ENCODE data around the gene OSBPL3.
"Not testable (repeated sequence)": the region's sequence is repeated elsewhere in the genome, so short reads cannot be mapped to it uniquely, and the experiment has no call there.

OSBPL3 gene

DNA sequence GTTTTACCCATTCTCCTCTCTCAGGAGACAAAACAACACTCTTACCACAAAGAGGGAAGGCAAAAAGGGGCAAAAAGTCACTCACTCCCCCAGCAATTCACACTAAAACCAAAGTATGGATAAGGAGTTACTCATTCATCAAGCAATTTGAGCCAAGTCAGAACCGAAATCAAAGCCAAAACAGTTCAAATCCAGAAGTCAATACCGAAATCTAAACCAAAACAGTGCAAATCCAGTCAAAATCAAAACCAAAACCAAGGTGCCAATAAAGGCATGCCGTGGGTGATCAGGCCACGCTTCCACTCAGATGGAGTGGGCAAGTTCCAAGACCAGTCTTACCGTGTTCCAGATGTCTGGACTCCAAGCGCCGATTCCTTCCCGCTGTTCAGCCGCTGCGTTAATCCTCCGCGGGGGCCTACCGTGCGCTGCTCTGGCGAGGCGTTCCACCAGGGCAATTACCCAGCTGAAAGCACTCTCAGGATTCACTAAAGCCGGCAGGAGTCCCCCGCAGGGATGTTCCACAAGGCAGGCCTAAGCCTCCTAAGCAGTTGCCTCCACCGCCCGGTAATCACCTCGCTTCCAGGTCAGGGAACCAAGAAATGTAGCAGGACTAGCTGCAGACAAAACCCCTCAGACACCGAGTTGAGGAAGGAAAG, 185.1 kb downstream of the OSBPL3 start:
- not testable (repeated sequence) for DNase-seq (ENCODE audit: low read depth)

GRCh38 chr7:24793982-24794648, 185.9 kb downstream of the OSBPL3 start:
- no peak for DNase-seq (ENCODE audit: low read depth)

GRCh38 chr7:24788961-24789576, 190.9 kb downstream of the OSBPL3 start:
- no peak for DNase-seq (ENCODE audit: low read depth)

DNA sequence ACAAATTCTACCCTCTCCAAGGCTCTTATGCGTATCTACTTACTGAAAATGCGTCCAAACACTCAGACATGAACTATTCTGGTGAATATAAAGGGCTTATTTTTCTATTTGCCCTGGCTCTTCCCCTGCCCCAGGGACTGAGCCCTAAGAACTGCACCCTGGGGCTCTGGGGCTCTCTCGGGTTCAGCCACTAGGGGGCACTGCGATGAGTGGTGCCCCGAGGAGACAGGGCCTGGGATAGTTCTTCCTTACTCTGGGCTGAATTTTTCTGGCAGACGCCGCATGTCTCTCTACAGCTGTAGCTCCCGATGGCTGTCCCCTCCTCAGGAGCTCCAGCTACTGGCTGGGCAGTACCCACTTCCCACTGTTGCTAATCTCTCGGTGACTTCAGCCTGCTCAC, 191.9 kb downstream of the OSBPL3 start:
- no peak for DNase-seq (ENCODE audit: low read depth)

DNA sequence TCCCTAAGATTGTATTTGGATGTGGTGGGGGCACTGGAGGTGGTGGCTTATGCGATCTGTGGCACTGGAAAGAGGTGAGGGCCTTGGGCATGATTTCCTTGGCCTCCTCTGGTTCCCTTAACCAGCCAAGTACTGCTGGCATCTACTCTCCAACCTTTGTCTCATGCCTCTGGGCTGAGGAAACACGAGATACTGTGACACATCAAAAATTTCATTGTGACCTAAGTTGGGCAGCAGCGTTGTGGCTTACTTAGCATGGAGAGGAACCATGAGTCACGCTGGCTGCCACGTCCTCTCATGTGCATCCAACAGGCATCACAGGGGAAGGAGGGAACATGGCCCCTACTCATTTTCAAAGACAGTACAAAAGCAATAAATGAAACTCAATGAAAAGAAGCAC, 193.0 kb downstream of the OSBPL3 start:
- no peak for DNase-seq (ENCODE audit: low read depth)

- no peak for DNase-seq (ENCODE audit: low read depth)
Observed at GRCh38 chr7:24786306-24786705, 193.7 kb downstream of the OSBPL3 start.

- DNase-seq (ENCODE audit: low read depth): no peak
Observed at GRCh38 chr7:24784277-24784676, 195.7 kb downstream of the OSBPL3 start.

- no peak for DNase-seq (ENCODE audit: low read depth)
Observed at GRCh38 chr7:24783698-24784097, 196.3 kb downstream of the OSBPL3 start.

GRCh38 chr7:24781106-24781505, 198.9 kb downstream of the OSBPL3 start:
- no peak for DNase-seq (ENCODE audit: low read depth)

- no peak for DNase-seq (ENCODE audit: low read depth)
Observed at GRCh38 chr7:24779283-24779655, 200.7 kb downstream of the OSBPL3 start.

GRCh38 chr7:24778543-24779282, 201.3 kb downstream of the OSBPL3 start:
- no peak for DNase-seq (ENCODE audit: low read depth)

DNA sequence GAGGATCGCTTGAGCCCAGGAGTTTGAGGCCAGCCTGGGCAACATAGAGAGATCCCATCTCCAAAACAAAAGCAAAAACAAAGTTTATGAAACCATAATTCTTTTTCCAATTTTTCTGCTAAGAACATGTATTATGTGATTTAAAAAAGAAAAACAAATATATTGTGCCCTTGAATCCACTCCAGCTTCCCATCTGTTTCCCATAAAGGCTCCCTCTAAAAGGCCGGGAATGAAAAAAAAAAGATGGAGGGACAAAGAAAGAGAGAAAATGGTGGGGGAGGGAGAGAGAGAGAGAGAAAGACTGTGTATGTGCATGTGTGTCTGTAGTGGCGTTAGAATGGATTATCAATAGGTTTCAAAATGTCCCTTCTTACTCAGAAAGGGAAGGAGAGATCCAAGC, 202.2 kb downstream of the OSBPL3 start:
- no peak for DNase-seq (ENCODE audit: low read depth)

GRCh38 chr7:24773646-24774045, 206.3 kb downstream of the OSBPL3 start:
- no peak for DNase-seq (ENCODE audit: low read depth)

GRCh38 chr7:24769851-24770250, 210.1 kb downstream of the OSBPL3 start:
- no peak for DNase-seq (ENCODE audit: low read depth)

DNA sequence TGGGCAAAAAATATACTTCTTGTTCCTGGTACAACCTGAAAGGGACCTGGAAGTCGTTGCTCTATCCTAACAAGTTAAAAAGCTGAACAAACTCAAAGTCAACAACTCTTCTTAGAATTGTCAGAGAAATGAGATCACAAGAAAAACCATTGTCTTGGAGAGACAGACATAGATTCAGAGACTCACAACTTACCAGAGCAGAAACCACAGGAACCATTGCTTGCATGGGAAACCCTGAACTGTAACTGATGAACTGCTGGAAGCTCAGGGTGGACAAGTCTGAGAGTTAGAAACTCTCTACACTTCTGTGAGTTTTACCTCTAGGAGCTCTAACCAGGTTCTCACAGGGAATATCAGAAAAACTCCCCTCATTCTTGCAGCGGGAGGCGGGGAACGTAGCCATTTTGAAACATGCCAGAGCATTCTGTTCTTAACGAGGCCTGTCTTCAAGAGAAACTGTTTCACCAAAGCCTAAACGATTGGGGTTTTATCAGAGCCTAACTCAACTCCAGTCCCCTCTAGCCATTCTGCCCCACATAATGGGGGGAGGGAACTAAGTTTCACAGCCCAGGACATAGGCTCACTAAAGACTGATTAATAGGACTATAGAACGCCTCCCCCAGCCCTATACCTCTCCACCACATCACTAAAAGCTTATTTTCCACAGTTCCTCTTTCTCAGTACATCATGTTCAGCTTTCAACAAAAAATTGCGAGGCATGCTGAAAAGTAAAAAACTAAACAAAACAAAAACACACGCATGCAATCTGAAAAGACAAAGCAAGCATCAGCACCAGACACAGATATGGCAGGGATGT, 210.8 kb downstream of the OSBPL3 start:
- no peak for DNase-seq (ENCODE audit: low read depth)

DNA sequence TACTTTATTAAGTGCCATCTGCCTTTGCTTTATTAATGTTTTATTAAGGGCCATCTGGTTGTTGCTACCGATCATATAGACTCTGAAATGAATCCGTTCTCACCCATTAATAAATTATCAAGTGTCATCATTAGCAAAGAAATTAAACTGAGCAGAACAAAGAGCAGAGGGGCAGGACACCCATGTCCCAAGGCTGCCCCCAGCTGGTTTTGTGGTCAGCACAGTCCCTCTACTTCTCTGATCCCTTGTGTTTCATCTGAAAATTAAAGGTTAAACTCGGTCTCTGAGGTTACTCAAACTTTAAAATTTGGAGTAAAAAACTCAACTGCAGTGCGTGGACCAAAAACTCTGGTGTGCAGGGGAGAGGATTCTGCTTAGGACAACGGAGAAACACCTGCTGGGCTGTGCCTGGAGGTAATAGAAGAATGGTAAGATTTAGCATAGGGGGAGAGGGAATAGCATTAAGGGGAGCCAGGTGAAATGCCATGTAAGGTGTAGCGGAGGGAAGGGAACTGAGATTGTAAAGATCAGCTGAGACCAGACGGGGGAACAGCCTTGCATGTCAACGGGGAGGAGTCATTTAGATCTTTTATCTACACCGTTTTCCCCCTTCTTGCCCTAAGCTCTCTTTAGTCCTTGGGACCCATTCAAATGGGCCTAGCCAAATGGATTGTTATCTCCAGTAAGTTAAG, 212.0 kb downstream of the OSBPL3 start:
- no peak for DNase-seq (ENCODE audit: low read depth)

DNA sequence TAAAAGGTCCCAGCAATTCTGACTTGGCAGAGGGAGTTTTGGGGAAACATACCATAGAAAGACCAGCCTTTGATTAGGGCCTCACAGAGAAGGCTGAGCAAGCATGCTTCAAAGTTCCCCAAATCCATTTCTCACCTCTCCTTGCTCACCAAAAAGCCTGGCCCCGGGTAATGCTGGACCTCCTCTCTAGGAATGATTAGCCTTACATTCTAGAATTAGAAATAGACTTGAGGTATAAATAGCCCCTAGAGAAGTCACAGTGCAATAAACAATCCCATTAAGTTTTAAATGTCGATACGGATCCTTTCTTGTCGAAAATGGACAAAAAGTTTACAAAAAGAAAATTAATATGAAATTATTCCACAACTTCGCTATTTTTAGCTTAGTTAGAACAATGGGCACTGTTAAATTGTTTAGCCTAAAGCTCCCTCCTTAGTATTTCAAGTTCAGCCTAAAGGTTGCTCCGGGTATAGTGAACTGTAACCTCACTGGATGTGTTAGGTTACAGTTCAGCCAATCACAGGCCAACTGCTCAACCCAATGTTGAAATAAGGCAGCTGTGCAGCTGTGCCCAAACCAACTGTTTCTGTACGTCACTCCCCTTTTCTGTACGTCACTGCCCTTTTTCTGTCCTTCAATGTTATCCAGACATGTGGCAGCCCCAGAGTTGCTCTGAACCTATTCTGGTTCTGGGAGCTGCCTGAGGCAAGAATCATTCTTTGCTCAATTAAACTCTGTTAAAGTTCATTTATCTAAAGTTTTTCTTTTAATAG, 214.8 kb downstream of the OSBPL3 start:
- DNase-seq (ENCODE audit: low read depth): no peak

DNA sequence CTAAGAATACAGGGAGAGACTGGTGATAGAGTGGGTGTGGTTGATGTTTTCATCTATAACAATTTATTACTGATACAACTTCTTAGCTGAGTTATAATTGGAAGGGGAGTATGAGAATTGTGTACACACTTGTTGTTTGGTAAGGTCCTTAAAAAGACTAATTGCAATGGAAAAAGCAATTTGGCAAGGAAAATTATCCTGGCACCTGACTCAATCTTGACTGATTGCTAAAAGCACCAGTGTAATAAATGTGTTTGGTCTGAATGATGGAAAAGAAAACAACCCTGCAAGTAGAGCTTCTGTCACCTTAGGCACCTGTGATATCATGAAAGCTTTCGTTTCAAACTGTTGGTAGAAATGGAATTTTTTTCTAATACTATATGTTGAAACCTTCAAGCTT, 216.0 kb downstream of the OSBPL3 start:
- no peak for DNase-seq (ENCODE audit: low read depth)

GRCh38 chr7:24763303-24763901, 216.6 kb downstream of the OSBPL3 start:
- no peak for DNase-seq (ENCODE audit: low read depth)

GRCh38 chr7:24762771-24763170, 217.2 kb downstream of the OSBPL3 start:
- no peak for DNase-seq (ENCODE audit: low read depth)

Data from stimulated activated CD8-positive, alpha-beta memory T cell treated with anti-CD3 and anti-CD28 coated beads, Interleukin-4, amount 100 ng/mL, for 24 hours (primary cell).